WTC11 (cell line): ENCODE data around the gene ZIC1. TPM values are rescaled to one million over a fixed set of nuclear protein-coding genes. Genes with fewer than 3 reads are reported as not detected.

Experiments used
- ATAC-seq: fragments of 200-7000 bp; cut with Tn5 transposase; 2 replicates; pipeline ENCODE4 v1.10.0; 2021; ENCODE audit warnings: mild to moderate bottlenecking, moderate library complexity
- CTCF ChIA-PET: fragments of 300-600 bp; sonication (Branson Sonifier 250); formaldehyde crosslinking; loops from one replicate; lab custom pipeline; 2021; ENCODE audit warnings: antibody characterized with exemption; lab: Charles Lee
- POLR2A ChIA-PET: fragments of 350-600 bp; sonication (Branson Sonifier 250); formaldehyde crosslinking; loops from one replicate; lab custom pipeline; 2021; ENCODE audit warnings: antibody characterized with exemption; lab: Charles Lee
- DNase-seq: peaks from one replicate; pipeline ENCODE4 v3.0.0; 2021; ENCODE audit warnings: low spot score
- H3K27ac Mint-ChIP-seq: 2 replicates; pipeline ENCODE4 v1.8.0; 2021; ENCODE audit warnings: mixed read lengths
- H3K27me3 Mint-ChIP-seq: 2 replicates; pipeline ENCODE4 v1.8.0; 2021; ENCODE audit warnings: low read depth, mild to moderate bottlenecking, moderate library complexity, mixed read lengths
- H3K36me3 Mint-ChIP-seq: 2 replicates; pipeline ENCODE4 v1.8.0; 2021; ENCODE audit warnings: mixed read lengths
- H3K4me1 Mint-ChIP-seq: 2 replicates; pipeline ENCODE4 v1.8.0; 2022; ENCODE audit warnings: mixed read lengths
- H3K4me3 Mint-ChIP-seq: 2 replicates; pipeline ENCODE4 v1.8.0; 2021; ENCODE audit warnings: mild to moderate bottlenecking, moderate library complexity, mixed read lengths
- H3K9me3 Mint-ChIP-seq: 2 replicates; pipeline ENCODE4 v1.8.0; 2021; ENCODE audit warnings: mixed read lengths
- AR ChIP-seq: fragments of 250-450 bp; sonication (Bioruptor Pico); IDR thresholded peaks from 2 replicates; pipeline ENCODE4 v1.9.0; 2021; ENCODE audit warnings: mild to moderate bottlenecking
- ATF3 ChIP-seq: sonication (generic); formaldehyde crosslinking; conservative IDR thresholded peaks from 2 replicates; pipeline ENCODE4 v1.8.1; 2022; ENCODE audit warnings: mild to moderate bottlenecking, missing genetic modification reagents
- CREB1 ChIP-seq: sonication (generic); formaldehyde crosslinking; IDR thresholded peaks from 2 replicates; pipeline ENCODE4 v1.8.0; 2023; ENCODE audit warnings: mild to moderate bottlenecking, missing genetic modification reagents
- GTF2I ChIP-seq: fragments of 250-450 bp; sonication (Bioruptor Pico); conservative IDR thresholded peaks from 2 replicates; pipeline ENCODE4 v1.4.0; 2021; ENCODE audit warnings: mild to moderate bottlenecking
- MLX ChIP-seq: sonication (generic); formaldehyde crosslinking; IDR thresholded peaks from 2 replicates; pipeline ENCODE4 v1.8.1; 2023; ENCODE audit warnings: mild to moderate bottlenecking, missing genetic modification reagents, moderate library complexity
- MYBL2 ChIP-seq: sonication (generic); formaldehyde crosslinking; IDR thresholded peaks from 2 replicates; pipeline ENCODE4 v1.8.1; 2023; ENCODE audit warnings: mild to moderate bottlenecking, moderate library complexity, missing genetic modification reagents
- NR3C1 ChIP-seq: sonication (generic); formaldehyde crosslinking; conservative IDR thresholded peaks from 2 replicates; pipeline ENCODE4 v1.8.1; 2023; ENCODE audit warnings: low read depth, mild to moderate bottlenecking, missing genetic modification reagents
- PRRX2 ChIP-seq: fragments of 250-450 bp; sonication (Bioruptor Pico); IDR thresholded peaks from 2 replicates; pipeline ENCODE4 v1.8.0; 2021; ENCODE audit warnings: mild to moderate bottlenecking
- RELA ChIP-seq: sonication (generic); formaldehyde crosslinking; IDR thresholded peaks from 2 replicates; pipeline ENCODE4 v1.8.1; 2022; ENCODE audit warnings: missing genetic modification reagents, mild to moderate bottlenecking, borderline replicate concordance
- SMAD3 ChIP-seq: sonication (generic); formaldehyde crosslinking; IDR thresholded peaks from 2 replicates; pipeline ENCODE4 v1.8.0; 2022; ENCODE audit warnings: missing genetic modification reagents, mild to moderate bottlenecking, borderline replicate concordance
- SOX15 ChIP-seq: fragments of 250-450 bp; sonication (Bioruptor Pico); IDR thresholded peaks from 2 replicates; pipeline ENCODE4 v1.9.0; 2021; ENCODE audit warnings: mild to moderate bottlenecking
- TEAD1 ChIP-seq: sonication (generic); formaldehyde crosslinking; IDR thresholded peaks from 2 replicates; pipeline ENCODE4 v1.8.0; 2022; ENCODE audit warnings: mild to moderate bottlenecking, missing genetic modification reagents
- TEAD4 ChIP-seq: sonication (generic); formaldehyde crosslinking; IDR thresholded peaks from 2 replicates; pipeline ENCODE4 v1.8.0; 2022; ENCODE audit warnings: mild to moderate bottlenecking, missing genetic modification reagents
- USF1 ChIP-seq: sonication (generic); formaldehyde crosslinking; IDR thresholded peaks from 2 replicates; pipeline ENCODE4 v1.8.0; 2022; ENCODE audit warnings: mild to moderate bottlenecking, missing genetic modification reagents
- ZNF121 ChIP-seq: sonication (generic); formaldehyde crosslinking; IDR thresholded peaks from 2 replicates; pipeline ENCODE4 v1.8.0; 2023; ENCODE audit warnings: missing genetic modification reagents
- ZNF219 ChIP-seq: sonication (generic); formaldehyde crosslinking; IDR thresholded peaks from 2 replicates; pipeline ENCODE4 v1.8.0; 2023; ENCODE audit warnings: missing genetic modification reagents, mild to moderate bottlenecking, borderline replicate concordance
- ZNF232 ChIP-seq: sonication (generic); formaldehyde crosslinking; IDR thresholded peaks from 2 replicates; pipeline ENCODE4 v1.8.0; 2022; ENCODE audit warnings: mild to moderate bottlenecking, missing genetic modification reagents
- ZNF396 ChIP-seq: fragments of 250-450 bp; sonication (Bioruptor Pico); IDR thresholded peaks from 2 replicates; pipeline ENCODE4 v1.8.0; 2021; ENCODE audit warnings: mild to moderate bottlenecking, moderate library complexity, borderline replicate concordance
- ZNF532 ChIP-seq: fragments of 250-450 bp; sonication (Bioruptor Pico); IDR thresholded peaks from 2 replicates; pipeline ENCODE4 v1.9.0; 2021; ENCODE audit warnings: mild to moderate bottlenecking, borderline replicate concordance
- total RNA-seq: library from RNA; stranded (reverse); gene quantifications from 3 replicates; pipeline ENCODE4 v1.2.3, GENCODE V29; 2021

The ZIC1 gene
- total RNA-seq, 1 experiment from 2014 or later = 59.7 TPM

- Mint-ChIP-seq H3K4me3 (peak overlapping the region; percentile 66), H3K36me3 (no peaks in the 10 kb centered on the region), H3K4me1 (peaks cover 63% of the 10 kb centered on the region), H3K9me3 (no peaks in the 10 kb centered on the region), H3K27ac (no peak overlapping the region), H3K27me3 (peaks cover 98% of the 10 kb centered on the region)
- POLR2A ChIA-PET = interaction anchor here (0.6 kb wide), 1 partner anchor 41 kb away, joined by 7 read pairs; no protein-coding TSS in a partner anchor
- CTCF ChIA-PET = interaction anchor here (0.7 to 3.7 kb wide), 6 partner anchors 9 to 180 kb away, joined by 4 to 43 read pairs (median 6); no protein-coding TSS in a partner anchor
- no peak for ATAC-seq
- DNase-seq = no peak
- no peak for TF ChIP-seq USF1 (CRISPR knock-in tag)
- TF ChIP-seq SOX15 (CRISPR knock-in tag) = no peak
- TF ChIP-seq MLX (CRISPR knock-in tag) = no peak
- no peak for TF ChIP-seq SMAD3 (CRISPR knock-in tag)
- no peak for TF ChIP-seq GTF2I (CRISPR knock-in tag)
- no peak for TF ChIP-seq TEAD1 (CRISPR knock-in tag)
- TF ChIP-seq ZNF532 (CRISPR knock-in tag) = no peak
- TF ChIP-seq MYBL2 (CRISPR knock-in tag) = no peak
- no peak for TF ChIP-seq ZNF396 (CRISPR knock-in tag)
- TF ChIP-seq CREB1 (CRISPR knock-in tag) = no peak
- TF ChIP-seq ZNF219 (CRISPR knock-in tag) = no peak
- no peak for TF ChIP-seq TEAD4 (CRISPR knock-in tag)
- TF ChIP-seq ATF3 (CRISPR knock-in tag) = no peak
- no peak for TF ChIP-seq PRRX2
- no peak for TF ChIP-seq AR (CRISPR knock-in tag)
- no peak for TF ChIP-seq ZNF232 (CRISPR knock-in tag)
Observed at GRCh38 chr3:147370349-147370748, 38.8 kb upstream of the ZIC1 start.

- POLR2A ChIA-PET = interaction anchor here (0.6 kb wide), 1 partner anchor 40 kb away, joined by 7 read pairs; no protein-coding TSS in a partner anchor
- CTCF ChIA-PET = interaction anchor here (1.1 to 3.7 kb wide), 6 partner anchors 10 to 21 kb away, joined by 3 to 43 read pairs (median 14); no protein-coding TSS in a partner anchor
- no peak for TF ChIP-seq NR3C1 (CRISPR knock-in tag)
- TF ChIP-seq ZNF121 = no peak
- TF ChIP-seq RELA (CRISPR knock-in tag) = no peak
- peaks cover 63% of the 10 kb centered on the region for H3K4me1 Mint-ChIP-seq
- H3K9me3 Mint-ChIP-seq = no peaks in the 10 kb centered on the region
- no peak for DNase-seq
- H3K27me3 Mint-ChIP-seq = peaks cover 98% of the 10 kb centered on the region
- peak overlapping the region; percentile 66 for H3K4me3 Mint-ChIP-seq
- peak; percentile 23 for ATAC-seq
- H3K27ac Mint-ChIP-seq = no peak overlapping the region
- H3K36me3 Mint-ChIP-seq = no peaks in the 10 kb centered on the region
Observed at GRCh38 chr3:147371140-147371539, 38.0 kb upstream of the ZIC1 start.
